Psoas muscle (tissue), 8 donors: ENCODE results near the gene ERP27. TPM values are rescaled to one million over a fixed set of nuclear protein-coding genes. Genes with fewer than 3 reads are reported as not detected.

Experiments
- ATAC-seq, 4 donors: fragments of 200-7000 bp; cut with Tn5 transposase; one replicate each; pipeline ENCODE4 v1.9.1; 2020; ENCODE audit warnings: moderate library complexity in 3 of 4, mild to moderate bottlenecking in 2 of 4
- DNase-seq, 2 donors: peaks; one replicate each; pipeline ENCODE4 v3.0.0-alpha.2; 2020
- H3K27ac ChIP-seq: fragments of 200-600 bp; one replicate; pipeline ENCODE4 v1.8.0; 2022
- H3K27me3 ChIP-seq, 3 donors: fragments of 200-600 bp in 1 of 3; one replicate each; pipeline versions ENCODE4 v1.6.1 to v1.8.0; 2013 to 2022; ENCODE audit warnings: low read length in 2 of 3, mild to moderate bottlenecking in 2 of 3, moderate library complexity in 1 of 3; ENCODE audit not compliant: insufficient read depth in 3 of 3
- H3K36me3 ChIP-seq, 2 donors: fragments of 200-600 bp in 1 of 2; one replicate each; pipeline versions ENCODE4 v1.6.1 to v1.8.0; 2013 to 2022; ENCODE audit warnings: low read depth in 1 of 2, mild to moderate bottlenecking in 1 of 2, moderate library complexity in 1 of 2; ENCODE audit not compliant: insufficient read depth in 1 of 2
- H3K4me1 ChIP-seq: fragments of 200-600 bp; one replicate; pipeline ENCODE4 v1.8.0; 2022
- H3K4me3 ChIP-seq: fragments of 200-600 bp; one replicate; pipeline ENCODE4 v1.8.0; 2022; ENCODE audit warnings: mild to moderate bottlenecking
- H3K9me3 ChIP-seq: fragments of 200-600 bp; one replicate; pipeline ENCODE4 v1.8.0; 2022
- CTCF ChIP-seq: fragments of 200-600 bp; IDR thresholded peaks from one replicate; pipeline ENCODE4 v1.8.0; 2022; ENCODE audit warnings: antibody characterized with exemption
- WGBS, 3 donors: extraction: QIAGEN DNeasy Blood & Tissue Kit; methylation state at CpG; one replicate each; pipeline versions ENCODE4 v1.1.6 to v1.1.7; 2013; 5-methylcytosine and 5-hydroxymethylcytosine counted together
- intact Hi-C, 2 donors: fragments of 100-400 bp; cut with DNase I; formaldehyde crosslinking; loops; one replicate each; pipeline versions ENCODE4 v1.11.0 to v1.14.2; 2022
- polyA plus RNA-seq, 3 donors: library from polyadenylated mRNA; stranded (reverse); fragments of 200-250 nt; gene quantifications; one replicate each; pipeline ENCODE4 v1.2.3, GENCODE V29; 2013
- total RNA-seq, 4 donors: library from RNA; stranded (reverse); fragmentation: NEBNext Ultra II Directional in 2 of 4; extraction: Animal tissue kit (Norgen Biotek cat#: 25700) in 2 of 4; gene quantifications; one replicate each; pipeline versions ENCODE4 v1.2.1 to v1.2.4, GENCODE V29; 2021 to 2023
- donor health status: healthy with polysubstance abuse.
- donor health status: DM: no; HTN: no; CAD: no; lungs with moderate emphysema.
- donor health status: Bipolar disorder and iron deficiency.
- donor health status: healthy.
- donor health status: DM: yes; HTN: yes; CAD: no.
- donor health status: DM: no; HTN: no; CAD: no.
- donor health status: DM: no; HTN: no; CAD: no.
- donor health status: DM: yes; HTN: yes; CAD: no.

ERP27 gene
- total and polyA plus RNA-seq, 7 donors = 0.05 to 0.42 (median 0.13) TPM; not detected in 1

- H3K4me3 ChIP-seq = no peak overlapping the region
- intact Hi-C loops = no loop called here
- no peaks in the 10 kb centered on the region for H3K4me1 ChIP-seq
- H3K9me3 ChIP-seq = no peaks in the 10 kb centered on the region
- no peak overlapping the region for H3K27ac ChIP-seq
- no peaks in the 10 kb centered on the region for H3K27me3 ChIP-seq
- TF ChIP-seq CTCF = no peak
- DNase-seq (no peak), ATAC-seq (no peak)
- no peaks in the 10 kb centered on the region for H3K36me3 ChIP-seq
- WGBS, 3 donors = 91 to 95% (median 94%) methylated on average over 7 of the region's 7 CpGs
Observed at GRCh38 chr12:14931791-14932560, 6.4 kb downstream of the ERP27 start.

DNA sequence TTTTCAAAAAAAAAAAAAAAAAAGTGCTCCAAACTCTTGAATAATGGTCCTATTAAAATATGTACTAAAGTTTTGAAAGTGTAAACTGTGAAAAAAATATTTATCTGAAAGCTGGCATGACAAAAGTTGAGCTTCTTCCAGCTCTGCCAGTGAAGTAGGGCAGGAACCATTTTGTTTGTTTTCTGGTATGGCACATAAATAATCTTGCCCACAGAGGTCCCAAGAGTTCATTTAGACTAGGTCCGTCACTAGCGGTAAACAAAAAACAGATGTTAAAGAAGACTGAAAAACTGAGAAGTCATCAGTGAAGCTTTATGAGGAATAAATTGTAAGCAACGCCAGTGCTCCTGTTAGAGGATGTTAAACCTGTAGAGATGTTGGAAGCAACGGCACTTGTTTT lies 7.0 kb downstream of the ERP27 start:
- H3K36me3 ChIP-seq = no peaks in the 10 kb centered on the region
- no peak overlapping the region for H3K27ac ChIP-seq
- no peak overlapping the region for H3K4me3 ChIP-seq
- WGBS, 3 donors = 49 to 66% (median 49%) methylated on average over 4 of the region's 4 CpGs
- TF ChIP-seq CTCF = no peak
- intact Hi-C loops = no loop called here
- no peaks in the 10 kb centered on the region for H3K4me1 ChIP-seq
- no peak for ATAC-seq
- no peaks in the 10 kb centered on the region for H3K9me3 ChIP-seq
- no peak for DNase-seq
- no peaks in the 10 kb centered on the region for H3K27me3 ChIP-seq

GRCh38 chr12:14930299-14930698 lies 8.0 kb downstream of the ERP27 start:
- intact Hi-C loops = no loop called here
- no peak for ATAC-seq

GRCh38 chr12:14928931-14929330 lies 9.4 kb downstream of the ERP27 start:
- H3K4me3 ChIP-seq = no peak overlapping the region
- no peaks in the 10 kb centered on the region for H3K9me3 ChIP-seq
- no peaks in the 10 kb centered on the region for H3K4me1 ChIP-seq
- no peak for ATAC-seq
- no peaks in the 10 kb centered on the region for H3K36me3 ChIP-seq
- DNase-seq = no peak
- H3K27me3 ChIP-seq = no peaks in the 10 kb centered on the region
- intact Hi-C loops = loop anchor here in 1 of 2 donors (10.0 kb wide), 1 partner anchor 864 kb away; no protein-coding TSS in a partner anchor
- TF ChIP-seq CTCF = no peak
- WGBS, 3 donors = 19 to 27% (median 24%) methylated on average over 4 of the region's 4 CpGs
- H3K27ac ChIP-seq = no peak overlapping the region

More at GRCh38 chr12:14930299-14930698, 8.0 kb downstream of the ERP27 start:
- Histone ChIP-seq H3K27ac (no peak overlapping the region), H3K4me1 (no peaks in the 10 kb centered on the region), H3K9me3 (no peaks in the 10 kb centered on the region), H3K36me3 (no peaks in the 10 kb centered on the region), H3K4me3 (no peak overlapping the region), H3K27me3 (no peaks in the 10 kb centered on the region)
- no peak for DNase-seq
- no peak for TF ChIP-seq CTCF

- DNase-seq (no peak), ATAC-seq (no peak)
- WGBS, 3 donors = 88 to 90% (median 88%) methylated on average over 3 of the region's 3 CpGs
- no peak overlapping the region for H3K27ac ChIP-seq
- intact Hi-C loops = loop anchor here in 1 of 2 donors (10.0 kb wide), 1 partner anchor 862 kb away; no protein-coding TSS in a partner anchor
- no peaks in the 10 kb centered on the region for H3K9me3 ChIP-seq
- no peaks in the 10 kb centered on the region for H3K27me3 ChIP-seq
- no peak for TF ChIP-seq CTCF
- H3K4me3 ChIP-seq = no peak overlapping the region
- no peaks in the 10 kb centered on the region for H3K36me3 ChIP-seq
- H3K4me1 ChIP-seq = no peaks in the 10 kb centered on the region
Observed at GRCh38 chr12:14927267-14927666, 11.1 kb downstream of the ERP27 start.
